Lung microvascular endothelial cell (primary cell): Measurements from ENCODE around the gene KRTAP5-9. TPM values are rescaled to one million over a fixed set of nuclear protein-coding genes. Genes with fewer than 3 reads are reported as not detected.
"Not testable (repeated sequence)": the region's sequence is repeated elsewhere in the genome, so short reads cannot be mapped to it uniquely, and the experiment has no call there.

ENCODE experiments used
- DNase-seq, 2 donors: peaks; one replicate each; pipeline versions ENCODE4 v3.0.0 to v3.0.0-alpha.2; 2010; ENCODE audit warnings: low read depth in 2 of 2
- total RNA-seq: library from RNA; depleted of rRNA; stranded (reverse); fragments of >200 nt; gene quantifications from 2 replicates; pipeline ENCODE4 v1.2.1, GENCODE V29; 2014

The KRTAP5-9 gene
- total RNA-seq, 1 donor from 2014 or later, result not detected

GRCh38 chr11:71534711-71535608 is 13.3 kb upstream of the KRTAP5-9 start:
- not testable (repeated sequence) for DNase-seq

GRCh38 chr11:71535825-71536224 is 12.4 kb upstream of the KRTAP5-9 start:
- DNase-seq, result no peak

- no peak for DNase-seq
Measured at GRCh38 chr11:71537537-71537936, 10.7 kb upstream of the KRTAP5-9 start.

GRCh38 chr11:71537977-71538665 is 10.1 kb upstream of the KRTAP5-9 start, which contains the start of gene KRTAP5-8:
Gene KRTAP5-8, plus strand, starts transcription at chr11:71538025. Its CDS starts 31 bp downstream, at chr11:71538056.
- DNase-seq, result not testable (repeated sequence)

- no peak for DNase-seq
Measured at GRCh38 chr11:71538666-71538990, 9.6 kb upstream of the KRTAP5-9 start.

GRCh38 chr11:71539017-71539416 is 9.2 kb upstream of the KRTAP5-9 start:
- no peak for DNase-seq

GRCh38 chr11:71539971-71540370 is 8.2 kb upstream of the KRTAP5-9 start:
- not testable (repeated sequence) for DNase-seq

- not testable (repeated sequence) for DNase-seq
Measured at GRCh38 chr11:71540521-71541304, 7.5 kb upstream of the KRTAP5-9 start.

- no peak for DNase-seq
Measured at GRCh38 chr11:71542382-71542781, 5.8 kb upstream of the KRTAP5-9 start.

- no peak for DNase-seq
Measured at GRCh38 chr11:71542879-71543777, 5.1 kb upstream of the KRTAP5-9 start.

GRCh38 chr11:71543866-71544265 is 4.4 kb upstream of the KRTAP5-9 start:
- no peak for DNase-seq

GRCh38 chr11:71544525-71545214 is 3.5 kb upstream of the KRTAP5-9 start:
- DNase-seq, result no peak

GRCh38 chr11:71545405-71545966 is 2.7 kb upstream of the KRTAP5-9 start:
- DNase-seq, result no peak

GRCh38 chr11:71548716-71549151 is 514 bp downstream of the KRTAP5-9 start:
- DNase-seq, result no peak

- no peak for DNase-seq
Measured at GRCh38 chr11:71551711-71552110, 3.5 kb downstream of the KRTAP5-9 start.

GRCh38 chr11:71554996-71555395 is 6.8 kb downstream of the KRTAP5-9 start:
- no peak for DNase-seq

- DNase-seq, result no peak
Measured at GRCh38 chr11:71555508-71555907, 7.3 kb downstream of the KRTAP5-9 start.

GRCh38 chr11:71556018-71556417 is 7.8 kb downstream of the KRTAP5-9 start:
- no peak for DNase-seq

GRCh38 chr11:71557257-71557656 is 9.0 kb downstream of the KRTAP5-9 start:
- DNase-seq, result no peak

GRCh38 chr11:71558996-71559395 is 10.8 kb downstream of the KRTAP5-9 start:
- DNase-seq, result no peak
